HG02642 (cell line): Measurements from ENCODE around the gene INTS1.

Experiments used
- ATAC-seq: cut with Tn5 transposase; IDR thresholded peaks from one replicate; pipeline ENCODE4 v1.9.1; 2021; ENCODE audit warnings: mild to moderate bottlenecking; ENCODE audit not compliant: unreplicated experiment, poor library complexity

The INTS1 gene

GRCh38 chr7:1492221-1492620, 12.0 kb downstream of the INTS1 start:
- no peak for ATAC-seq

GRCh38 chr7:1490837-1491236, 13.4 kb downstream of the INTS1 start:
- no peak for ATAC-seq

DNA sequence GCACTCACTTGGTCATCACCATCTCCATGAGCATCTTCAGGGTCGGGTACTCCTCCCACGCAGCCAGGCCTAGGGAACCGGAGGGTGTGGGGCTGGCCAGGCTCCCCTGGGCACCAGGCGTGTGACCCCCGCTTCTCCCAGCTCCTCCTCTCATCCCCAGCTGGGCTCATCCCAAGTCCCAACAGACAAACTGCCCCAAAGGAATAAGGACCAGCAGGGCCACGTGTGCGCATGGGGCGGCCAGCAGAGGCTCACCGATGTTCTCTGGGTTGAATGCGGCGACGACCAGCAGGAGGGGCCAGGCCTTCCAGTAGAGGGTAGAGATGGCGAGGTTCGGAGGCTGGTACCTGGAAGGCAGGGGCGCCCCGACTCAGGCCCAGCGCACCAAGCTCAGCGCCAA, 14.9 kb downstream of the INTS1 start:
- no peak for ATAC-seq

GRCh38 chr7:1488016-1488415, 16.2 kb downstream of the INTS1 start:
- ATAC-seq = no peak

- no peak for ATAC-seq
Observed at GRCh38 chr7:1487466-1487865, 16.7 kb downstream of the INTS1 start.

DNA sequence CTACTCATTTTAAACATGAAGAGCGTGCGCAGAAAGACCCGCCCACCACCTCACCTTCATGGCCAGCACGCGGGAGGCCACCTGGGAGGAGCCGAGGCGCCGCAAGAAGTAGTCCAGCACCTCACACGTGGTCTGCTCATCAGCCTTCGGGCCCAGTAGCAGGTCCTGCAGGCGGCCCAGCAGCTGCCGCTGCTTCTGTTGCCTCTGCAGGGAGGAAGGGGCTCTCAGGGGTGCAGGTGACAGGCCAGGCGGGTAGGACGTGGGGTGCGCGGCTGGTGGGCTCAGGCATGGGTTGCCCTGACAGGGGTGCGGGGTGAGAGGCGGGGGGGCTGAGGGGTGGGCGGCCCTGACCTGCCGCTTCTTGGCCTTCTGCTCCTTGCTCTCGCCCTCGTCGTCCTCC, 17.6 kb downstream of the INTS1 start:
- no peak for ATAC-seq

- ATAC-seq = no peak
Observed at GRCh38 chr7:1485156-1485555, 19.0 kb downstream of the INTS1 start.

- ATAC-seq = no peak
Observed at GRCh38 chr7:1484569-1484968, 19.6 kb downstream of the INTS1 start.

DNA sequence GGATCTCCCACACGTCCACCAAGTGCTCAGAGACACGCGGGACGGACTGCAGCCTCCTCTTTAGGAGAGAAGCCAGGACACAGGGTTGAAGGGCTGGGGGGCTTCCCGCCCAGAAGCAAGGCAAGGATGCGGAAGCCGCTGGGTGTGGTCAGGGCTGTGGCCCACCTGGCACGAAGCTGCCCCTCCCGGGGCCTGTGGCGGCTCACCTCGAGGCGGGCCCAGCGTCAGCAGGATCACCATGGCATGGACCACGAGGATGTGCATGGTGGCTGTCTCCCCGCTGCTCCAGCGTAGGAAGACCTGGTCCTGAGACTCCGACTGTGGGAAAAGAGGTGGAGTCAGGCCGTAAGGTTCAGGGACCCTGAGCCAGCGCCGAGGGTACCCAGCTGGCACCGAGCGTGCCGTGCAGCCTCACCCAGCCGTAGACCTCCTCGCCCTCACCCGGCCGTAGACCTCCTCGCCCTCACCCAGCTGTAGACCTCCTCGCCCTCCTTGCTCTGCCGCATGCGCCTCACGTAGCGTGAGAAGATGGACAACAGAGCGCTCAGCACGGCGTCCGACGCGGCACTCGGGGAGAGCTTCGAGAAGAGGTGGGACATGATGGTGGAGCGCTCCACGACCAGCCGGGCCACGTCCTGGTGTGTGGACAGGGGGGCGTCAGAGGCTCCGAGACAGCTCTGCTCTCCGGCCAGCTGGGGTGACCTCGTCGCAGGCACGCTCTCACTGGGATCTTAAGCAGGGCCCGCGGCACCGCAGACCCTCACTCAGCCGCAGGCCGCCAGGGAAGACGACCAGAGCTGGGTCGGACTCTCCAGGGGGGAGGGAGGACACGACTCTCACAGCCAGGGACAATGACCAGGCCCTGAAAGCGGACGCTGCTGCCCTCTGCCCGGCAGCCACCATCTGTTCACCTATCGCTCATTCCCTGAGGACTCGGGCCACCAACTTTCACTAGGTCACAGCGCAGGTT, 20.4 kb downstream of the INTS1 start:
- ATAC-seq = no peak

- ATAC-seq = no peak
Observed at GRCh38 chr7:1483079-1483478, 21.1 kb downstream of the INTS1 start.

GRCh38 chr7:1481300-1481699, 22.9 kb downstream of the INTS1 start:
- ATAC-seq = no peak

DNA sequence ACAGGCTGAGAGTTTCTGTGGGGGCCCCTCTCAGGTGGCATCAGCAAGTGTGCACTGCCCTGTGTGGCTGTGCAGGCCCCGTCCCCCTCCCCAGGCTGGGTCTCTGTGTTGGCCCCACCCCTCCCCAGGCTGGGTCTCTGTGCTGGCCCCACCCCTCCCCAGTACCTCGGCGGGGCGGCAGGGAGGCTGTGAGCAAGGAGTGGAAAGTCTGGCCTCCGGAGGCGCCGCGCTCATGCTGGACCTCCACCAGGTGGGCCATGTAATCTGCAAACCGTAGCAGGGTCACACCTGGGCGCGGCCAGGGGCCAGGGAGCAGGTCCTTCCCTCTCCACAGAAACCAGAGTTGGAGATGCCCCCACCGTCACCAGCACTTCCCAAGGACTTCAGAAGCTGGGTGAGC, 23.5 kb downstream of the INTS1 start:
- no peak for ATAC-seq

GRCh38 chr7:1479287-1479686, 24.9 kb downstream of the INTS1 start:
- no peak for ATAC-seq

DNA sequence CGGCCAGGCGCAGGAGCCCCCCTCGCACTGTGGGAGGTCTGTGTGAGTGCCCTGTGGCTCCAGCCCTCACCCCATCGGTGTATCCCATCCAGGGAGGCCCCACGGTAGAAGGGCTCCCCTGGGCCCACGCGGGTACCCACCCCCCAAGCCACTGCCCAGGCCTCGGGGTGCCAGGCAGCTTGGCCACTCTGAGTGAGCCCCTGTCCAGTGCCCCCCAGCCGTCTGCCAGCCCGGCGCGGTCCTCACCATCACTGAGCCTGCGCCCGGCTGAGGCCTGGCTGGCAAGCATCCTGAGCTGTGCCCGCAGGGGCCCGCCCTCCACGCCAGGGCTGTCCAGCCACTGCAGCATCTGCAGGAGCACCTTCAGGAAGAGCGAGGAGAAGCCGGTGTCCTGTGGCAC, 25.7 kb downstream of the INTS1 start:
- ATAC-seq = no peak

- no peak for ATAC-seq
Observed at GRCh38 chr7:1476859-1477258, 27.3 kb downstream of the INTS1 start.

DNA sequence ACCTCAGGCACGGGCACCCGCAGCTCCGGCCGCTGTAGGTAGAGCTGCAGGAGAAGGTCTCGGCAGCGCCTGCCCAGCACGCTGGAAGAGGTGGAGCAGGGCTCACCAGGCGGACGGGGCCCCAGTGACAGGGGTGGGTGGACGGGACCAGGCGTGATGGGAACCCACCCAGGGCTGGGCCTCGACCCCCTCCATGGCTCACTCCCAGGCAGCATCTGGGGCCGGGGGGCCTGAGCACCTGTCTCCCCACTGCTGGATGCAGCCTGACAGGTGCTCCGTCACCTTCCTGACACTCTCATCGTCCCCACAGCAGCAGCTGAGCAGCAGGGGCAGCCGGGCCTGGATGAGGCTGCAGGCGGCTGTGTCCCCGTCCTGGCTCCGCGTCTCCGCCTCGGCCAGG, 28.2 kb downstream of the INTS1 start:
- ATAC-seq = no peak

GRCh38 chr7:1475393-1475792, 28.8 kb downstream of the INTS1 start:
- ATAC-seq = no peak

DNA sequence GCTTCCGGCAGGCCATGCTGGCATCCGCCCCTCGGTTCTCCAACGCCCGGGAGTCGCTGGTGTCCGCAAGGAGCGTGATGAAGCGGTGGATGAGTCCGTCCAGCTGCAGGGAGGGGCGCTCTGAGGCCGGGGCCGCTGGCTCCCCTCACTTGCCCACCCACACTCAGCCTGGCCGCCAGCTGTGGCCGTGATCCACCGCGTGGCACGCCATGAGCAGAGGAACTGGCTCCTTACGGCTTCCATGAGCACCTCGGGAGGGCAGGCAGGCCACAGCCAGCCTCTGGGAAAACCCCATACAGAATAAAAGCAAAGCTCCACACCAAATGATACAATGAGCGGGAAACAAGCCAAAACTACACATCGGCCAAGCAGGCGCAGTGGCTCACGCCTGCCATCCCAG, 29.5 kb downstream of the INTS1 start:
- no peak for ATAC-seq

GRCh38 chr7:1473864-1474512, 30.2 kb downstream of the INTS1 start:
- peak; percentile 40 for ATAC-seq

- no peak for ATAC-seq
Observed at GRCh38 chr7:1470901-1471300, 33.3 kb downstream of the INTS1 start.

GRCh38 chr7:1468643-1469298, 35.4 kb downstream of the INTS1 start:
- no peak for ATAC-seq
